Measurements from ENCODE around the gene AMZ2.

DNA sequence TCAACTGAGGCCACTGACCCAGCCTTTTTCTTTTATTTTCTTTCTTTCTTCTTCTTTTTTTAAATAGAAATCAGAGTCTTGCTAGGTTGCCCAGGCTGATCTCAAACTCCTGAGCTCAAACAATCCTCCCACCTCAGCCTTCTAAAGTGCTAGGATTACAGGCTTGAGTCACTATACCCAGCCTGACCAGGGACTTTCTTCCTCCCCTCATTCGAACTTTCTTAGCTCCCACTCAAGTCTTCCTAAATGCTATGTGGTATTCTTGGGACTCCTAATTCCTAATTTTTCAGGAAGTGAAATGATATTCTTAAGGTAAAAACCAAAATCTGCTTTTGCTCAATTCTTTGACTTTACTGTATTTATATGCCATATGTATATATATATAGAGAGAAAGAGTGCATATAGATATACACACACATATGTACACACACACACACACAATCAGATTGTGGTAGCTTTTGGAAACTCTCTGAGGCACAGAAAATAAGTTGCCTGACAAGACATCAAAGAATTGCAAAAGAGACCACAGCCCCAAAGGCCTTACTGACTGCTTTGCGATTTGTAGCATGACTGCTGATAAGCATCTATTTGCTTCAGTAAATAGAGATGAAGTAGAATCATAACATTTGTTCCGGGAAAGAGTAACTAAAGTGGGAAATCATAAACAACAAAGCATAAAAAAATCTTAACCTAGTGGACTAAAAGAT, 9.5 kb upstream of the AMZ2 start:
- TF ChIP-seq, protein P1, sequence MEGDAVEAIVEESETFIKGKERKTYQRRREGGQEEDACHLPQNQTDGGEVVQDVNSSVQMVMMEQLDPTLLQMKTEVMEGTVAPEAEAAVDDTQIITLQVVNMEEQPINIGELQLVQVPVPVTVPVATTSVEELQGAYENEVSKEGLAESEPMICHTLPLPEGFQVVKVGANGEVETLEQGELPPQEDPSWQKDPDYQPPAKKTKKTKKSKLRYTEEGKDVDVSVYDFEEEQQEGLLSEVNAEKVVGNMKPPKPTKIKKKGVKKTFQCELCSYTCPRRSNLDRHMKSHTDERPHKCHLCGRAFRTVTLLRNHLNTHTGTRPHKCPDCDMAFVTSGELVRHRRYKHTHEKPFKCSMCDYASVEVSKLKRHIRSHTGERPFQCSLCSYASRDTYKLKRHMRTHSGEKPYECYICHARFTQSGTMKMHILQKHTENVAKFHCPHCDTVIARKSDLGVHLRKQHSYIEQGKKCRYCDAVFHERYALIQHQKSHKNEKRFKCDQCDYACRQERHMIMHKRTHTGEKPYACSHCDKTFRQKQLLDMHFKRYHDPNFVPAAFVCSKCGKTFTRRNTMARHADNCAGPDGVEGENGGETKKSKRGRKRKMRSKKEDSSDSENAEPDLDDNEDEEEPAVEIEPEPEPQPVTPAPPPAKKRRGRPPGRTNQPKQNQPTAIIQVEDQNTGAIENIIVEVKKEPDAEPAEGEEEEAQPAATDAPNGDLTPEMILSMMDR (IDR thresholded peaks at IDR 0.05), result no peak
- no peak for TF ChIP-seq ZFX (IDR thresholded peaks at IDR 0.05; ENCODE audit: borderline replicate concordance)
